KG1 (cell line): ENCODE data around the gene COL5A2.

Experiments used
- DNase-seq: peaks from one replicate; lab custom pipeline; 2025; lab: John Stamatoyannopoulos, UW

COL5A2 gene

GRCh38 chr2:188997263-188997662 is 182.3 kb downstream of the COL5A2 start:
- DNase-seq, result no peak

DNA sequence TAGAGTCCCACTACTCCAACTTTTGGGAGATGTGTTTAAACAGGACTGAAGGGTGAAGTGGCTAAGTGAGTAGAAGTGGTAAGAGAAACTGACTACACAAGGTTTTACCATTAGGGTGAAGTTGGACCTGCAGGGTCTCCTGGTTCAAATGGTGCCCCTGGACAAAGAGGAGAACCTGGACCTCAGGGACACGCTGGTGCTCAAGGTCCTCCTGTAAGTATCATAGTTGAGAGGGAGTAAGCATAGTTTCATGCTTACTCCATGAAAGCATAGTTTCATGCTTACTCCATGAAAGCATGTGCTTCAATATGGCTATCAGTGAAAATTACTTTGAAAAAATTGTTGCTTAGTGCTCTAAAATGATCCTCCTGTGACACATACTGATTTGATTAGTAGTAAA is 186.3 kb downstream of the COL5A2 start:
- no peak for DNase-seq

- no peak for DNase-seq
Observed at GRCh38 chr2:188986839-188987238, 192.7 kb downstream of the COL5A2 start.

DNA sequence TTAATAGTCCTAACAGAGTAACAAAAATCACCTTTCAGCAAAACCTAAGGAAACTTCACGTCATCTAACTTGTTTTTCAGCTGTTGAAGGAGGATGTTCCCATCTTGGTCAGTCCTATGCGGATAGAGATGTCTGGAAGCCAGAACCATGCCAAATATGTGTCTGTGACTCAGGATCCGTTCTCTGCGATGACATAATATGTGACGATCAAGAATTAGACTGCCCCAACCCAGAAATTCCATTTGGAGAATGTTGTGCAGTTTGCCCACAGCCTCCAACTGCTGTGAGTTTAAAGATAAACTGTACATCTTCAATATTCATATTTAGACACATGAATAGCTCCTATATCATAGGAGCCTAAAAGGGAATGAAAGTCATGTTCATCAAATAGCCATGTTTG is 194.9 kb downstream of the COL5A2 start:
- no peak for DNase-seq

DNA sequence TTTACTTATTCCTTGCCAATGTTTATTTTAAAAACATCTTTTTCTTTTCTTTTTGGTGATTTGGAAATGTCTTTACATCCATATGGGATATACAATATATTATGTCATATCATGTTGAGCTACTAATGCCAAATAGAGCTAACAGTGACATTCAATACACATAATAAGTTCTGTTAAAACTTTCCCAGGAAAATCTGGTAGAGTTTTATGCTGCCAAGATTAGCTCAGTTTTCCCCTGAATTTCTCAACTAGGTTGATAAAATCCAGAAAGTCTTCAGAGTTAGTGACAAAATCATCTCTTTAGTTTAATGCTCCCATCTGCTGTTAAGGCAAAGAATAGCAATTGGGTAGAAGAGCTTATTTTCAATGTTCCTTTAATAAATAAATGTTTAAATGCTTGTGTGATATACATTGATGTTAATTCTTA is 195.5 kb downstream of the COL5A2 start:
- DNase-seq, result no peak

DNA sequence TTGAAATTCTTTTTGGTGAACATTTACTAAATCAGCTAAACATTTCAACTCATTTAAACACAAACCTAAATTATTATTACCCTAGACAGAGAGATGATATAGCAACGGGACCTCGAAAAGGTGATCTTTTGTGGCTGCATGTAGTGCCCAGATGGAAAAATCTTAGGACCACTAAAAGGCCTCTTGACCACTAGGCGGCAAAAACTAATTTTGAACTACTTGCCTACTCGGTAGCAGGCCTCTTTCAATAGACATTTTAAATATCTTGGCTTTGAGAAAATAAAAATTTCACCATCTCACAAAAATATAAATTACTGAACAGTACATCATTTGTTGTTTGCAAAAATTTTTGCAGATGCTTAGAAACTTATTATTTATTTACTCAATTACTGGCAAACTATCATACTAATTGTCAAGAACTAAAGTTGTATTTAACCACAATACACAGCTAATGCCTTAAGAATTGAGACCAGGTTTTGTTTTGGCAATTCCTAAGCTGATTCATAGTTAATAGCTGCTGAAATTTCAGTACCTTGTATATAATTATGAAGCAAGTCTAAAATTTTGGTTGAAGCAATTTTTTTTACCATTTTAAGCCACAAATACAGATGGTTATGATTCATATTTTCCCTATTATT is 196.0 kb downstream of the COL5A2 start:
- DNase-seq, result no peak
